Activated gamma-delta T cell treated with Interleukin-2 at 50 U/mL for 16 hours (primary cell): ENCODE measurements around the gene MPV17.

Source experiments
- DNase-seq: peaks from one replicate; pipeline ENCODE4 v3.0.0-alpha.2; 2020

MPV17 gene

GRCh38 chr2:27263287-27264252, 59.3 kb downstream of the MPV17 start:
- DNase-seq: no peak

GRCh38 chr2:27262379-27263286, 60.3 kb downstream of the MPV17 start, which contains the start of gene SLC30A3:
Gene SLC30A3, minus strand, starts transcription at chr2:27263047. Its CDS starts 141 bp downstream, at chr2:27262906.
- peak; percentile 54 for DNase-seq

GRCh38 chr2:27261926-27262298, 61.0 kb downstream of the MPV17 start:
- no peak for DNase-seq

- no peak for DNase-seq
Observed at GRCh38 chr2:27261241-27261925, 61.5 kb downstream of the MPV17 start.
